Panc1 (cell line): ENCODE data around the gene SLC19A1. TPM values are rescaled to one million over a fixed set of nuclear protein-coding genes. Genes with fewer than 3 reads are reported as not detected.

Experiments
- ATAC-seq: fragments of 200-7000 bp; cut with Tn5 transposase; 2 replicates; pipeline ENCODE4 v1.9.1; 2020; ENCODE audit warnings: mild to moderate bottlenecking, moderate library complexity
- BruUV-seq: library from RNA; stranded (reverse); fragments of 400-500 nt; replicated peaks from 2 replicates; lab custom pipeline; 2021; lab: Mats Ljungman, UMichigan
- CTCF ChIA-PET: fragments of 300-600 bp; sonication (Branson Sonifier 250); formaldehyde crosslinking; loops from one replicate; lab custom pipeline; 2022; ENCODE audit warnings: antibody characterized with exemption; lab: Charles Lee
- POLR2A ChIA-PET: fragments of 300-600 bp; sonication (Branson Sonifier 250); formaldehyde crosslinking; loops from one replicate; lab custom pipeline; 2022; ENCODE audit warnings: antibody characterized with exemption; lab: Charles Lee
- DNase-seq: peaks from one replicate; pipeline ENCODE4 v3.0.0-alpha.2; 2010; ENCODE audit warnings: low read depth, low spot score
- H3K27ac ChIP-seq: 2 replicates; pipeline ENCODE4 v1.5.1; 2011; ENCODE audit warnings: mild to moderate bottlenecking, low read length, inconsistent platforms
- H3K27me3 ChIP-seq: fragments of 200-500 bp; sonication (Bioruptor generic); 2 replicates; pipeline ENCODE4 v1.6.0; 2014; ENCODE audit warnings: low read length, inconsistent platforms; ENCODE audit not compliant: control insufficient read depth, insufficient read depth
- H3K36me3 ChIP-seq: fragments of 200-500 bp; sonication (Bioruptor generic); 2 replicates; pipeline ENCODE4 v1.5.1; 2014; ENCODE audit warnings: inconsistent platforms, mild to moderate bottlenecking, low read length, moderate library complexity; ENCODE audit not compliant: control insufficient read depth, insufficient read depth
- H3K4me1 ChIP-seq: 2 replicates; pipeline ENCODE4 v1.5.1; 2011; ENCODE audit warnings: inconsistent platforms, mild to moderate bottlenecking, low read length, moderate library complexity; ENCODE audit not compliant: control insufficient read depth, insufficient read depth
- H3K4me3 ChIP-seq, 2 experiments: 2 replicates each; pipeline ENCODE4 v1.5.1; 2011 to 2012; ENCODE audit warnings: low read depth in 2 of 2, low read length in 2 of 2, mild to moderate bottlenecking in 2 of 2, inconsistent platforms in 1 of 2, moderate library complexity in 1 of 2
- H3K9me3 ChIP-seq: fragments of 200-500 bp; sonication (Bioruptor generic); 2 replicates; pipeline ENCODE4 v1.5.1; 2014; ENCODE audit warnings: low read depth, mild to moderate bottlenecking, inconsistent platforms, low read length, moderate library complexity; ENCODE audit not compliant: control insufficient read depth, insufficient read depth
- CTCF ChIP-seq: fragments of 450-650 bp; IDR thresholded peaks from 2 replicates; pipeline ENCODE4 v1.5.1; 2017; ENCODE audit warnings: mild to moderate bottlenecking
- POLR2AphosphoS5 ChIP-seq: IDR thresholded peaks from 2 replicates; pipeline ENCODE4 v1.6.1; 2012; ENCODE audit warnings: mild to moderate bottlenecking, low read depth, low read length, moderate library complexity
- REST ChIP-seq, 2 experiments: IDR thresholded peaks; 2 replicates each; pipeline ENCODE4 v1.6.1; 2011 to 2012; ENCODE audit warnings: low read depth in 2 of 2, control low read depth in 1 of 2, low read length in 1 of 2, mild to moderate bottlenecking in 1 of 2, moderate library complexity in 1 of 2; ENCODE audit not compliant: insufficient read depth in 1 of 2
- SIN3A ChIP-seq: IDR thresholded peaks from 2 replicates; pipeline ENCODE4 v1.6.1; 2012; ENCODE audit warnings: low read depth, mild to moderate bottlenecking, low read length, moderate library complexity, borderline replicate concordance; ENCODE audit not compliant: insufficient read depth
- TCF7L2 ChIP-seq: IDR thresholded peaks from 2 replicates; pipeline ENCODE4 v1.6.1; 2011; ENCODE audit warnings: mild to moderate bottlenecking, low read depth, low read length, inconsistent platforms
- in situ Hi-C: cut with HindIII; loops from 2 replicates; pipeline ENCODE4 v1.10.0; 2016; ENCODE audit warnings: low sequenced_read_pairs, low pct_unique_long_range_greater_than_20kb
- intact Hi-C: fragments of 100-400 bp; cut with micrococcal nuclease; formaldehyde crosslinking; loops from one replicate; pipeline ENCODE4 v1.10.0; 2022; ENCODE audit not compliant: unreplicated experiment
- total RNA-seq: library from RNA; stranded (reverse); gene quantifications from one replicate; pipeline ENCODE4 v1.2.1, GENCODE V29; 2021; ENCODE audit not compliant: unreplicated experiment

The SLC19A1 gene
- total RNA-seq, 1 experiment from 2014 or later = 24.5 TPM

GRCh38 chr21:45465105-45465504, 77.1 kb downstream of the SLC19A1 start:
- ATAC-seq (no peak), DNase-seq (no peak)
- ChIA-PET CTCF (no interaction called here), POLR2A (no interaction called here)
- H3K27ac ChIP-seq = peak overlapping the region; percentile 90
- in situ Hi-C loops (no loop called here), intact Hi-C loops (loop anchor here (10.0 kb wide), 1 partner anchor 50 kb away; no protein-coding TSS in a partner anchor)
- H3K4me3 ChIP-seq = no peak overlapping the region
- H3K9me3 ChIP-seq = no peaks in the 10 kb centered on the region
- BruUV-seq = no TSS peak
- H3K36me3 ChIP-seq = no peaks in the 10 kb centered on the region; the same call in 1 of the 2 replicates
- no peak for TF ChIP-seq TCF7L2
- TF ChIP-seq CTCF = no peak
- no peak for TF ChIP-seq SIN3A
- no peak for TF ChIP-seq POLR2AphosphoS5
- TF ChIP-seq REST (IDR thresholded peaks at IDR 0.05; ENCODE audit: insufficient read depth in 1 of 2, low read depth in 2 of 2, low read length in 1 of 2) = no peak
- H3K27me3 ChIP-seq = no peaks in the 10 kb centered on the region
- peaks cover 96% of the 10 kb centered on the region for H3K4me1 ChIP-seq

DNA sequence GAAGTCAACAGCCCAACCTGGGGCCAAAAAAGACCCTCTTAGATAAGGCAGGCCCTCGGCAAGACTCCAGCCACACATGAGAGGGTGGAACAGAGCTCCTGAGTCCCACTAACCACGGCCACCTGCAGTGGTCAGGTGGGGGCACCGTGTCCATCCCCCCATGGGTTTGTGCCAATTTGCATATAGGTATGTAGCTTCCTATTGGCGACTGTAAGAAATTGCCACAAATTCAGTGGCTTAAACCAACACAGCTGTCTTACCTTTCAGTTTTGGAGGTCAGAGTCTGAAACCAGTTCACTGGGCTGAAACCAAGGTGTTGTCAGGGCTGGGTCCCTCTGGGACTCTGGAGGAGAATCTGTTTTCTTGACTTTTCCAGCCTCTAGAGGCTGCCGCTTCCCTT, 77.9 kb downstream of the SLC19A1 start:
- TF ChIP-seq TCF7L2 (no peak), REST (IDR thresholded peaks at IDR 0.05; ENCODE audit: insufficient read depth in 1 of 2, low read depth in 2 of 2, low read length in 1 of 2) (no peak), POLR2AphosphoS5 (no peak), SIN3A (no peak), CTCF (no peak)
- intact Hi-C loops = loop anchor here (10.0 kb wide), 1 partner anchor 50 kb away; no protein-coding TSS in a partner anchor
- H3K4me3 ChIP-seq = no peak overlapping the region
- H3K27ac ChIP-seq = peak overlapping the region; percentile 90
- ChIA-PET CTCF (no interaction called here), POLR2A (no interaction called here)
- no peak for ATAC-seq
- H3K27me3 ChIP-seq = no peaks in the 10 kb centered on the region
- in situ Hi-C loops = no loop called here
- H3K4me1 ChIP-seq = peaks cover 96% of the 10 kb centered on the region
- H3K36me3 ChIP-seq = no peaks in the 10 kb centered on the region; the same call in 1 of the 2 replicates
- no TSS peak for BruUV-seq
- H3K9me3 ChIP-seq = no peaks in the 10 kb centered on the region
- DNase-seq = no peak
